Activated CD4-positive, CD25-positive, alpha-beta regulatory T cell (primary cell): ENCODE data around the gene ACTR5.
"Not testable (repeated sequence)": the region's sequence is repeated elsewhere in the genome, so short reads cannot be mapped to it uniquely, and the experiment has no call there.

ENCODE experiments used
- DNase-seq, 4 experiments: peaks; one replicate each; lab custom pipeline; 2025; lab: John Stamatoyannopoulos, UW

The ACTR5 gene

GRCh38 chr20:38766071-38766470 lies 17.8 kb downstream of the ACTR5 start:
- DNase-seq: no peak

- no peak for DNase-seq
Measured at GRCh38 chr20:38769376-38770295, 21.4 kb downstream of the ACTR5 start.

GRCh38 chr20:38770546-38770945 lies 22.3 kb downstream of the ACTR5 start:
- no peak for DNase-seq

GRCh38 chr20:38770970-38771369 lies 22.7 kb downstream of the ACTR5 start:
- no peak for DNase-seq

GRCh38 chr20:38771621-38772020 lies 23.4 kb downstream of the ACTR5 start:
- DNase-seq: no peak

- DNase-seq: no peak
Measured at GRCh38 chr20:38774167-38774566, 25.9 kb downstream of the ACTR5 start.

GRCh38 chr20:38776363-38776762 lies 28.1 kb downstream of the ACTR5 start:
- DNase-seq: no peak

- DNase-seq: no peak
Measured at GRCh38 chr20:38779247-38780097, 31.2 kb downstream of the ACTR5 start.

- DNase-seq: no peak
Measured at GRCh38 chr20:38782275-38782674, 34.0 kb downstream of the ACTR5 start.

- DNase-seq: no peak
Measured at GRCh38 chr20:38787870-38788269, 39.6 kb downstream of the ACTR5 start.

- DNase-seq: no peak
Measured at GRCh38 chr20:38789503-38790199, 41.4 kb downstream of the ACTR5 start.

- DNase-seq: peak in 1 of 4 experiments; percentile 20
Measured at GRCh38 chr20:38790200-38791053, 42.2 kb downstream of the ACTR5 start.

GRCh38 chr20:38791291-38791690 lies 43.0 kb downstream of the ACTR5 start:
- DNase-seq: no peak

GRCh38 chr20:38791940-38792339 lies 43.7 kb downstream of the ACTR5 start:
- DNase-seq: no peak

GRCh38 chr20:38794057-38794456 lies 45.8 kb downstream of the ACTR5 start:
- DNase-seq: not testable (repeated sequence)

- DNase-seq: no peak
Measured at GRCh38 chr20:38798266-38798665, 50.0 kb downstream of the ACTR5 start.

GRCh38 chr20:38799203-38799602 lies 50.9 kb downstream of the ACTR5 start:
- no peak for DNase-seq

- no peak for DNase-seq
Measured at GRCh38 chr20:38800882-38801281, 52.6 kb downstream of the ACTR5 start.

GRCh38 chr20:38804221-38804620 lies 56.0 kb downstream of the ACTR5 start:
- no peak for DNase-seq

- peak in 3 of 4 experiments; percentile 11 to 71 (median 61) for DNase-seq
Measured at GRCh38 chr20:38804682-38805501, 56.6 kb downstream of the ACTR5 start.
